Progenitor cell of endocrine pancreas (in vitro differentiated cells): ENCODE data around the gene TOLLIP. TPM values are rescaled to one million over a fixed set of nuclear protein-coding genes. Genes with fewer than 3 reads are reported as not detected.

Experiments
- DNase-seq: peaks from one replicate; pipeline ENCODE4 v3.0.0; 2021; ENCODE audit warnings: low spot score; ENCODE audit not compliant: unreplicated experiment
- H3K27ac Mint-ChIP-seq: 2 replicates; pipeline ENCODE4 v1.8.0; 2021; ENCODE audit warnings: mild to moderate bottlenecking, moderate library complexity, mixed read lengths
- H3K27me3 Mint-ChIP-seq: 2 replicates; pipeline ENCODE4 v1.8.0; 2021; ENCODE audit warnings: mixed read lengths
- H3K36me3 Mint-ChIP-seq: 2 replicates; pipeline ENCODE4 v1.8.0; 2022; ENCODE audit warnings: mixed read lengths; ENCODE audit not compliant: insufficient read depth
- H3K4me1 Mint-ChIP-seq: 2 replicates; pipeline ENCODE4 v1.8.0; 2021; ENCODE audit warnings: low read depth, mixed read lengths
- H3K4me3 Mint-ChIP-seq: 2 replicates; pipeline ENCODE4 v1.8.0; 2021; ENCODE audit warnings: low read depth, mild to moderate bottlenecking, moderate library complexity, mixed read lengths
- H3K9me3 Mint-ChIP-seq: 2 replicates; pipeline ENCODE4 v1.8.0; 2021; ENCODE audit warnings: low read depth, mixed read lengths
- total RNA-seq: library from RNA; stranded (reverse); gene quantifications from 2 replicates; pipeline ENCODE4 v1.2.1, GENCODE V29; 2021
- TF ChIP-seq, protein P1 (sequence below): fragments of 200-600 bp; sonication (generic); IDR thresholded peaks from one replicate; pipeline ENCODE4 v1.5.0; 2021; ENCODE audit warnings: antibody characterized with exemption, mild to moderate bottlenecking; ENCODE audit not compliant: unreplicated experiment

TOLLIP gene
- total RNA-seq, 1 donor from 2014 or later: 44.4 TPM

DNA sequence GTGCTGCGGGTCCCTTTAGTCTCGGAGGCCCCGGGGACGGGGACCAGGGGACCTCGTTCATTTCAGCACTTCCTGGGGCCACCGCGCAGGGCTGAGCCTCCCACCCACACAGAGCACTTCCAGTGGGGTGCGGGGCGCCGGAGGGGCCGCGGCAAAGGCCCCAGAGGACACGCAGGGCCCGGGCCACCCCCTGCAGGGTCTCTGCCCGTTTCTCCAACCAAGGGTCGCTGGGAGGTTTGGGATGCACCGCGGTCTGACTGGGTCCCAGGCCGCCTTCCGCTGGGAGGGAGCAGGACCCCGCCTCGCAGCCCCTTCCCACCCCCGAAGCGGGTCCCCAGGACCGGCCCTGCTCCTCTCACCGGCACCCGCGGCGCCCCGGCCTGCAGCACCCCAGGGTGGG is 37.5 kb downstream of the TOLLIP start:
- DNase-seq: no peak
- Mint-ChIP-seq H3K4me1 (no peaks in the 10 kb centered on the region), H3K9me3 (no peaks in the 10 kb centered on the region), H3K27me3 (no peaks in the 10 kb centered on the region), H3K27ac (no peak overlapping the region), H3K4me3 (no peak overlapping the region), H3K36me3 (peaks cover 6% of the 10 kb centered on the region)
- TF ChIP-seq, protein P1, sequence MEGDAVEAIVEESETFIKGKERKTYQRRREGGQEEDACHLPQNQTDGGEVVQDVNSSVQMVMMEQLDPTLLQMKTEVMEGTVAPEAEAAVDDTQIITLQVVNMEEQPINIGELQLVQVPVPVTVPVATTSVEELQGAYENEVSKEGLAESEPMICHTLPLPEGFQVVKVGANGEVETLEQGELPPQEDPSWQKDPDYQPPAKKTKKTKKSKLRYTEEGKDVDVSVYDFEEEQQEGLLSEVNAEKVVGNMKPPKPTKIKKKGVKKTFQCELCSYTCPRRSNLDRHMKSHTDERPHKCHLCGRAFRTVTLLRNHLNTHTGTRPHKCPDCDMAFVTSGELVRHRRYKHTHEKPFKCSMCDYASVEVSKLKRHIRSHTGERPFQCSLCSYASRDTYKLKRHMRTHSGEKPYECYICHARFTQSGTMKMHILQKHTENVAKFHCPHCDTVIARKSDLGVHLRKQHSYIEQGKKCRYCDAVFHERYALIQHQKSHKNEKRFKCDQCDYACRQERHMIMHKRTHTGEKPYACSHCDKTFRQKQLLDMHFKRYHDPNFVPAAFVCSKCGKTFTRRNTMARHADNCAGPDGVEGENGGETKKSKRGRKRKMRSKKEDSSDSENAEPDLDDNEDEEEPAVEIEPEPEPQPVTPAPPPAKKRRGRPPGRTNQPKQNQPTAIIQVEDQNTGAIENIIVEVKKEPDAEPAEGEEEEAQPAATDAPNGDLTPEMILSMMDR: no peak

DNA sequence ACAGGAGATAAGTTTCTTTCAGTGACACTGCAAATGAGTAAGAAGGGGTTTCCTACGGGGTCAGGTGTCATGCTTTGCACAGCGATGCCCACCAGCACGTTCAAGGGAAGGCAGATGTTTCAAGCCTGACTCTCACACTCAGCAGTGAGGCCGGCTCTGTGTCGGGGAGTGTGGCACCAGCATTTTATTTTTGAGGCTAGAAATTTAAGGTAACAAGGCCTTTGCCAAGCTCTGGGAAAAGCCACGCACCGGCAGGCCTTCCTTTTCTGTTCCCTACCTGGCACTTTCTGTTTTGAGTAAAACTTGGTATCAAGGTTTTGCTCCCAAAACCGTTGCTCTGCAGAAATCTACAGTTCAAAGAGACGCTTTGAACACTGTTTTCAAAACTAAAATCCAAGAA is 38.0 kb downstream of the TOLLIP start:
- peaks cover 4% of the 10 kb centered on the region for H3K36me3 Mint-ChIP-seq
- TF ChIP-seq, protein P1: no peak
- DNase-seq: no peak
- no peaks in the 10 kb centered on the region for H3K27me3 Mint-ChIP-seq
- H3K4me3 Mint-ChIP-seq: no peak overlapping the region
- no peaks in the 10 kb centered on the region for H3K9me3 Mint-ChIP-seq
- H3K27ac Mint-ChIP-seq: no peak overlapping the region
- H3K4me1 Mint-ChIP-seq: no peaks in the 10 kb centered on the region

DNA sequence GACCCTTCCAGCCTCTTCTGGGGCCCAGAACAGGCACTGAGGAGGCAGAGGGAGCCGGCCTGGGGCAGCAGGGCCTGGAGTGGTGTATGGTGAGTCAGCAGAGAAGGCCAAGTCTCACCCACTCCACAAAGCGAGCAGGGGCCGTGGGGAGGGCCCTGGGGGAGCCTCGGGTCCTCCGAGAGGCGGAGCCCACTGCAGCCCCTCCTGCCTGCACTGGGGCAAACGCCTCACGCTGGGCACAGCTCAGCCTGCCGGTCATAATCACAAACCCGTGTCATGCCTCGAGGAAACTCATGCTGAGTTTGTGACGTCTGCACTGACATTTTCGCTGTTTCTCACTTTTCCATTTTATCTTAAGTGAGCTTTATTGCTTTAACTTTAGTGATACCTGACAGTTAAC is 38.4 kb downstream of the TOLLIP start:
- H3K27me3 Mint-ChIP-seq: no peaks in the 10 kb centered on the region
- no peak overlapping the region for H3K27ac Mint-ChIP-seq
- no peak for DNase-seq
- H3K4me1 Mint-ChIP-seq: no peaks in the 10 kb centered on the region
- H3K9me3 Mint-ChIP-seq: no peaks in the 10 kb centered on the region
- no peak overlapping the region for H3K4me3 Mint-ChIP-seq
- TF ChIP-seq, protein P1: no peak
- peaks cover 3% of the 10 kb centered on the region for H3K36me3 Mint-ChIP-seq

DNA sequence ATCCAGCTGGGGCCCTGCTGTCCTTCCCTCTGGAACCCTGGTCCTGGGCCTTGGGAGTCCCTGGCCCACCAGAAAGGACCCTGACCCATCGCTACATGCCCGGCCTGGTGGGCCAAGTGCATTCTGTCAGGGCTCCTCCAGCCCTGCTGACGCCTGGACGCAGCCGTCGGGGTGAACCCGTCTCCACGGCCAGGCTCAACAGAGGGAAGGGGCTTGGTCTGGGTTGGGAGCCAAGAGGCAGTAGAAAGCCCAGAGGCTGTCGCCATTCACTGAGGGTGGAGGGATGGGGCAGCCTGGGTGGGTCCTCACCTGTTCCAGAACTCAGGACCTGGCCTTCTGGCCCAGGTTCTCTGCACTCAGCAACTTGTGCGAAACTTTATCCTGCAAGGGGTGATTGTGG is 39.0 kb downstream of the TOLLIP start:
- DNase-seq: no peak
- Mint-ChIP-seq H3K27ac (no peak overlapping the region), H3K4me1 (no peaks in the 10 kb centered on the region), H3K36me3 (peaks cover 3% of the 10 kb centered on the region), H3K27me3 (no peaks in the 10 kb centered on the region), H3K4me3 (no peak overlapping the region), H3K9me3 (no peaks in the 10 kb centered on the region)
- TF ChIP-seq, protein P1: no peak

DNA sequence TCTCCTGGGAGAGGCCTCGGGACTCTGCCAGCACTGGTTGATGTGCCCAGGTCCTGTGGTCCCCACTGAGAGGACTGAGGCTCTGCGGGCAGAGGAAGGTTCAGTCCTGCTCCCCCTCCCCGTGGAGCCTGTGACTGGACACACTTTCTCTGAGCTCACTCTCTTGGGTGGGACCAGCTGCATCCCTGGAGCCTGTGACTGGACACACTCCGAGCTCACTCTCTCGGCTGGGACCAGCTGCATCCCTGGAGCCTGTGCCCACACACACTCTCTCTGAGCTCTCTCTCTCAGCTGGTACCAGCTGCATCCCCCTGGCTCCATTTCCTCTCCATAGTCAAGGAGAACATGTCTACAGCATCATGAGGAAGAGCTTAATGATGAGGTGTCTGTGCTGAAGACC is 39.5 kb downstream of the TOLLIP start:
- Mint-ChIP-seq H3K4me3 (no peak overlapping the region), H3K36me3 (peaks cover 3% of the 10 kb centered on the region), H3K27me3 (no peaks in the 10 kb centered on the region), H3K4me1 (no peaks in the 10 kb centered on the region), H3K27ac (no peak overlapping the region), H3K9me3 (peaks cover 2% of the 10 kb centered on the region)
- TF ChIP-seq, protein P1: no peak
- no peak for DNase-seq
